A673 (cell line): ENCODE results near the gene ERICH6. TPM values are rescaled to one million over a fixed set of nuclear protein-coding genes. Genes with fewer than 3 reads are reported as not detected.

Experiments
- Bru-seq: library from RNA; stranded (reverse); fragments of 400-500 nt; gene quantifications from one replicate; lab custom pipeline; 2021; lab: Mats Ljungman, UMichigan
- BruChase-seq, 2 experiments: library from RNA; stranded (reverse); fragments of 400-500 nt; gene quantifications; one replicate each; lab custom pipeline; 2021; lab: Mats Ljungman, UMichigan
- BruUV-seq: library from RNA; stranded (reverse); fragments of 400-500 nt; replicated peaks from 2 replicates; lab custom pipeline; 2021; lab: Mats Ljungman, UMichigan
- CTCF ChIA-PET: fragments of 300-600 bp; sonication (Branson Sonifier 250); formaldehyde crosslinking; loops from one replicate; lab custom pipeline; 2022; ENCODE audit warnings: antibody characterized with exemption; lab: Charles Lee
- POLR2A ChIA-PET: fragments of 300-600 bp; sonication (Branson Sonifier 250); formaldehyde crosslinking; loops from one replicate; lab custom pipeline; 2022; ENCODE audit warnings: antibody characterized with exemption; ENCODE audit not compliant: low non-redundant PET; lab: Charles Lee
- DNase-seq: peaks from one replicate; pipeline ENCODE4 v3.0.0-alpha.2; 2015; ENCODE audit warnings: low spot score
- H3K27ac ChIP-seq: fragments of 200-600 bp; sonication (generic); 2 replicates; pipeline ENCODE4 v1.5.1; 2016; ENCODE audit warnings: mixed run types, low read depth, mild to moderate bottlenecking, mixed read lengths, antibody characterized with exemption, low read length; ENCODE audit not compliant: poor library complexity, severe bottlenecking
- H3K27me3 ChIP-seq: fragments of 200-600 bp; sonication (generic); replicated peaks from 2 replicates; pipeline ENCODE4 v1.6.1; 2017; ENCODE audit warnings: mixed run types, low read depth, mild to moderate bottlenecking, mixed read lengths, antibody characterized with exemption, low read length; ENCODE audit not compliant: insufficient read depth, poor library complexity
- H3K36me3 ChIP-seq: fragments of 200-600 bp; sonication (generic); 2 replicates; pipeline ENCODE4 v1.6.1; 2016; ENCODE audit warnings: mixed run types, mild to moderate bottlenecking, mixed read lengths, antibody characterized with exemption, low read length; ENCODE audit not compliant: insufficient read depth, poor library complexity, severe bottlenecking
- H3K4me1 ChIP-seq: fragments of 200-600 bp; sonication (generic); 2 replicates; pipeline ENCODE4 v1.6.1; 2017; ENCODE audit warnings: mixed run types, mild to moderate bottlenecking, mixed read lengths, antibody characterized with exemption, low read length; ENCODE audit not compliant: insufficient read depth, poor library complexity, severe bottlenecking
- H3K4me3 ChIP-seq: fragments of 200-600 bp; sonication (generic); 2 replicates; pipeline ENCODE4 v1.5.1; 2016; ENCODE audit warnings: low read depth, mixed run types, mild to moderate bottlenecking, mixed read lengths, low read length; ENCODE audit not compliant: poor library complexity, severe bottlenecking
- H3K9me3 ChIP-seq: fragments of 200-600 bp; sonication (generic); 2 replicates; pipeline ENCODE4 v1.6.1; 2016; ENCODE audit warnings: mixed run types, low read depth, mild to moderate bottlenecking, mixed read lengths, antibody characterized with exemption, low read length; ENCODE audit not compliant: poor library complexity, severe bottlenecking
- CTCF ChIP-seq: fragments of 300-800, 200-600 bp; sonication (generic); conservative IDR thresholded peaks from 2 replicates; pipeline ENCODE4 v1.5.1; 2017; ENCODE audit warnings: low read depth, mild to moderate bottlenecking, antibody characterized with exemption, low read length, moderate library complexity, mixed read lengths
- EZH2 ChIP-seq: fragments of 200-600 bp; sonication (generic); IDR thresholded peaks from 2 replicates; pipeline ENCODE4 v1.6.1; 2017; ENCODE audit warnings: borderline replicate concordance, low read depth, mild to moderate bottlenecking, mixed read lengths, antibody characterized with exemption, low read length; ENCODE audit not compliant: poor library complexity, severe bottlenecking
- intact Hi-C: fragments of 100-400 bp; cut with micrococcal nuclease; formaldehyde crosslinking; loops from one replicate; pipeline ENCODE4 v1.10.0; 2022; ENCODE audit not compliant: unreplicated experiment
- long read RNA-seq: library from polyadenylated mRNA; stranded (forward); transcript quantifications from one replicate; pipeline ENCODE4 v2.0.0, GENCODE V29; 2022
- total RNA-seq: library from RNA; stranded (reverse); gene quantifications from 2 replicates; pipeline ENCODE4 v1.2.3, GENCODE V29; 2021

The ERICH6 gene
- 0.24 and 0.32 TPM in 2 replicates for total RNA-seq
- Bru-seq, nascent RNA: percentile 35 among the genes with signal in this experiment
- BruChase-seq, experiment 1, labeled RNA remaining after a 2-hour chase: percentile 32 among the genes with signal in this experiment
- percentile 31 among the genes with signal in this experiment for BruChase-seq, experiment 2, labeled RNA remaining after a 6-hour chase
- long read RNA-seq: 0 reads

GRCh38 chr3:150703756-150704344, at the start of gene ERICH6:
ERICH6 (minus strand) TSS chr3:150703920; CDS start chr3:150703898, 22 bp downstream.
- H3K4me1 ChIP-seq: no peaks in the 10 kb centered on the region
- no peaks in the 10 kb centered on the region for H3K9me3 ChIP-seq
- no TSS peak for BruUV-seq
- TF ChIP-seq CTCF (no peak), EZH2 (no peak)
- ChIA-PET CTCF (interaction anchor here (0.6 to 0.7 kb wide), 2 partner anchors 60 to 190 kb away, joined by 4 to 5 read pairs; no protein-coding TSS in a partner anchor), POLR2A (no interaction called here)
- DNase-seq: peak; percentile 93
- intact Hi-C loops: loop anchor here (5.0 kb wide), 1 partner anchor 102 kb away; the partner anchor contains the start of gene SELENOT
- peak within 1 kb of the TSS; percentile 61 for H3K4me3 ChIP-seq
- H3K27me3 ChIP-seq: no peaks in the 10 kb centered on the region
- peak within 1 kb of the TSS; percentile 10 for H3K27ac ChIP-seq
- H3K36me3 ChIP-seq: no peaks in the 10 kb centered on the region

- Histone ChIP-seq H3K4me3 (no peak overlapping the region), H3K4me1 (peaks cover 66% of the 10 kb centered on the region), H3K27ac (peak overlapping the region; percentile 25), H3K36me3 (no peaks in the 10 kb centered on the region), H3K9me3 (no peaks in the 10 kb centered on the region), H3K27me3 (no peaks in the 10 kb centered on the region)
- CTCF ChIA-PET: no interaction called here
- TF ChIP-seq EZH2 (no peak), CTCF (no peak)
- intact Hi-C loops: no loop called here
- POLR2A ChIA-PET: no interaction called here
- peak; percentile 31 for DNase-seq
- BruUV-seq: no TSS peak
Measured at GRCh38 chr3:150751781-150752263, 48.1 kb upstream of the ERICH6 start.

GRCh38 chr3:150749255-150749654, 45.5 kb upstream of the ERICH6 start:
- no peak for DNase-seq
- peak overlapping the region; percentile 40 for H3K27ac ChIP-seq
- no peak overlapping the region for H3K4me3 ChIP-seq
- ChIA-PET POLR2A (no interaction called here), CTCF (no interaction called here)
- no TSS peak for BruUV-seq
- intact Hi-C loops: no loop called here
- H3K36me3 ChIP-seq: no peaks in the 10 kb centered on the region
- H3K9me3 ChIP-seq: no peaks in the 10 kb centered on the region
- no peaks in the 10 kb centered on the region for H3K27me3 ChIP-seq
- peaks cover 71% of the 10 kb centered on the region for H3K4me1 ChIP-seq
- no peak for TF ChIP-seq CTCF
- TF ChIP-seq EZH2: no peak
